Measurements from ENCODE around the gene HMX2. TPM values are rescaled to one million over a fixed set of nuclear protein-coding genes. Genes with fewer than 3 reads are reported as not detected.

HMX2 gene
- total RNA-seq, 1 experiment from 2014 or later, result 0.46 TPM

GRCh38 chr10:123100030-123100762 is 47.7 kb upstream of the HMX2 start:
- no peak overlapping the region for H2BK12ac ChIP-seq (ENCODE audit: insufficient read length, low read depth, low read length)
- Mint-ChIP-seq H3K27ac (no peak overlapping the region), H3K36me3 (ENCODE audit: insufficient read depth in 1 of 3, low read depth in 3 of 3) (no peaks in the 10 kb centered on the region; a peak in 1 of 7 replicates), H3K4me3 (no peak overlapping the region), H3K4me1 (peaks cover 21 to 22% of the 10 kb centered on the region in 2 experiments), H3K27me3 (ENCODE audit: low read depth) (peaks cover 20% of the 10 kb centered on the region), H3K9me3 (no peaks in the 10 kb centered on the region)
- no peaks in the 10 kb centered on the region for H3K27me3 ChIP-seq (ENCODE audit: insufficient read depth, low read length)
- no peaks in the 10 kb centered on the region; the same call in 1 of the 2 replicates for H3K4me1 ChIP-seq (ENCODE audit: insufficient read depth, low read length)
- H3K79me2 ChIP-seq (ENCODE audit: insufficient read depth, low read length), result no peaks in the 10 kb centered on the region
- no peak overlapping the region for H3K9ac ChIP-seq (ENCODE audit: extremely low read depth, insufficient read length, low read length)
- no peak overlapping the region for H3K27ac ChIP-seq (ENCODE audit: insufficient read length, low read depth, low read length)
- no peak overlapping the region for H2BK120ac ChIP-seq (ENCODE audit: low read depth, low read length, poor library complexity, severe bottlenecking)
- no peak overlapping the region for H2AK5ac ChIP-seq (ENCODE audit: insufficient read length, low read length)
- H3K4me2 ChIP-seq (ENCODE audit: insufficient read depth, insufficient read length, low read length), result no peak overlapping the region
- no peak overlapping the region for H3K56ac ChIP-seq (ENCODE audit: insufficient read length, low read depth, low read length)
- H2AFZ ChIP-seq (ENCODE audit: low read length), result no peak overlapping the region
- no peak overlapping the region for H2BK5ac ChIP-seq (ENCODE audit: insufficient read length, low read length)
- peaks cover 2% of the 10 kb centered on the region for H4K20me1 ChIP-seq (ENCODE audit: control insufficient read depth, insufficient read depth, insufficient read length)
- no peaks in the 10 kb centered on the region for H3K9me3 ChIP-seq (ENCODE audit: control insufficient read depth, low read depth, low read length)
- H3K14ac ChIP-seq (ENCODE audit: insufficient read depth, low read length), result no peak overlapping the region
- no peak overlapping the region for H4K5ac ChIP-seq (ENCODE audit: insufficient read length, low read depth, low read length)
- no peak overlapping the region for H4K91ac ChIP-seq (ENCODE audit: insufficient read length, low read depth, low read length)
- H3K4ac ChIP-seq (ENCODE audit: low read depth, low read length), result no peak overlapping the region
- H2BK15ac ChIP-seq (ENCODE audit: low read depth, low read length), result no peak overlapping the region
- H3K18ac ChIP-seq (ENCODE audit: insufficient read length, low read depth, low read length), result no peak overlapping the region
- H3T11ph ChIP-seq (ENCODE audit: low read length), result no peak overlapping the region
- H3K23me2 ChIP-seq (ENCODE audit: insufficient read length, low read depth, low read length, poor library complexity, severe bottlenecking), result no peaks in the 10 kb centered on the region
- no peak overlapping the region for H4K8ac ChIP-seq (replicated peaks; ENCODE audit: insufficient read length, low read depth, low read length)
- peak; percentile 50 for DNase-seq
- no peaks in the 10 kb centered on the region for H3K79me1 ChIP-seq (ENCODE audit: insufficient read depth, low read depth, low read length, poor library complexity, severe bottlenecking)
- no peak overlapping the region for H3K23ac ChIP-seq (ENCODE audit: insufficient read length, low read depth, low read length)
- H2BK20ac ChIP-seq (ENCODE audit: low read depth, low read length, poor library complexity, severe bottlenecking), result no peak overlapping the region
- no peak for TF ChIP-seq CTCF (conservative IDR thresholded peaks at IDR 0.05)
- no CpG with 5 or more reads among the region's 7 CpGs for WGBS (ENCODE audit: extremely low coverage, insufficient read length, low lambda C conversion rate)
